Hematopoietic multipotent progenitor cell treated with erythropoietin and hydrocortisone succinate and interleukin-3 and kit ligand, for 17 days (in vitro differentiated cells): ENCODE measurements around the gene PDZD4.

Source experiments
- DNase-seq: peaks from one replicate; pipeline ENCODE4 v3.0.0-alpha.2; 2015; ENCODE audit warnings: low spot score

The PDZD4 gene

DNA sequence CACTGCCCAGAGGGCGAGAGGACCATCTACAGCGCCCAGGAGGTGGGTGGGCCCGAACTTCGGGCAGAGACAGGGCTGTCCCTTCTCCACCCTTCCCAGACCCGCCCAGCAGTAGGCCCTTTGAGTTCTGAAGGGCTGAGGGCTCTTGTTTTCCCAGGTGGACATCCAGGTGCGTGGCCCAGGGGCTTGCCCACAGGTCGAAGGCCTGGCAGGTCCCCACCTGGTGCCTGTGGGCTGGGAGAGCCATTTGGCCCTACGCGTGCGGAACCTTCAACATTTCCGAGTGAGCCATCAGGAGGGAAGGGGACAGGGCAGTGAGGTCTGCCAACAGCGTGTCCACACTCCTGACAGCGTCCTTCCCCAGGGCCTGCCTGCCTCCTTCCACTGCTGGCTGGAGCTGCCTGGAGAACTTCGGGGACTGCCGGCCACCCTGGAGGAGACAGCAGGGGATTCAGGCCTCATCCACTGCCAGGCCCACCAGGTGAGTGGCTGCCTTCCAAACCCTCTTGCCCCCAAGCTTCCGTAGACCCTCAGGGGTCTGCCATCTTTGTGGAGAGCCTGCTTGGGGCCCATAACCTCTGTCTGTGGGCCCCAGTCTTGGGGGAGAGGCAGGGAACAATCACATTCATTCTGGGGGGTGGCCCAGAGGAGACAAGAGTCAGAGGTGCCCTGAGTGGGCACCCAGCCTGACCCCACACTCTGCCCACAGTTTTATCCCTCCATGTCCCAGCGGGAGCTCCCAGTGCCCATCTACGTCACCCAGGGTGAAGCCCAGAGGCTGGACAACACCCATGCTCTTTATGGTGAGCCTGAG is 59.5 kb downstream of the PDZD4 start:
- no peak for DNase-seq

DNA sequence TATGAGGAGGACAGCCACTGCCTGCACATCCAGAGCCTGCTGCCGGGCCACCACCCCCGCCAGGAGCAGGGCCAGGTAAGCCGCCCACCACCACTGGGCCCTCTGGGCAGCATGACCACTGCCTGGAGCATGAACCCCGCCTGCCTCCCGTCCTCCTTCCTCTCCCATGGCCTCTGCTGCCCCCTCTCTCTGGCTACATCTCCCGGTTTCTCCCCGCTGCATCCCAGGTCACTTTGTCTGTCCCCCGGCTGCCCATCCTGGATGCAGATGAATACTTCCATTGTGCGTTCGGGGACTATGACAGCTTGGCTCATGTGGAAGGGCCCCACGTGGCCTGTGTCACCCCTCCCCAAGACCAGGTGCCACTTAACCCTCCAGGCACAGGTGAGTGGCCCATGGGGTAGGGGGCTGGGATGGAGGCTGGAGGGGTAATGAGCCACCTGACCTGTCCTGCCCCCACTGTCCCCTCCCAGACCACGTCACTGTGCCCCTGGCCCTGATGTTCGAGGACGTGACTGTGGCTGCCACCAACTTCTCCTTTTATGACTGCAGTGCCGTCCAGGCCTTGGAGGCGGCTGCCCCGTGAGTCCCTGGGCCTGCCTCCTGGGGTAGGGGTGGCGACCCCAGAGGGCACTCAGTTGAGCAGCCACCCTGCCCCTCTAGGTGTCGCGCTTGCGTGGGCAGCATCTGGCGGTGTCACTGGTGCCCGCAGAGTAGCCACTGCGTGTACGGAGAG is 60.3 kb downstream of the PDZD4 start:
- DNase-seq, result no peak

DNA sequence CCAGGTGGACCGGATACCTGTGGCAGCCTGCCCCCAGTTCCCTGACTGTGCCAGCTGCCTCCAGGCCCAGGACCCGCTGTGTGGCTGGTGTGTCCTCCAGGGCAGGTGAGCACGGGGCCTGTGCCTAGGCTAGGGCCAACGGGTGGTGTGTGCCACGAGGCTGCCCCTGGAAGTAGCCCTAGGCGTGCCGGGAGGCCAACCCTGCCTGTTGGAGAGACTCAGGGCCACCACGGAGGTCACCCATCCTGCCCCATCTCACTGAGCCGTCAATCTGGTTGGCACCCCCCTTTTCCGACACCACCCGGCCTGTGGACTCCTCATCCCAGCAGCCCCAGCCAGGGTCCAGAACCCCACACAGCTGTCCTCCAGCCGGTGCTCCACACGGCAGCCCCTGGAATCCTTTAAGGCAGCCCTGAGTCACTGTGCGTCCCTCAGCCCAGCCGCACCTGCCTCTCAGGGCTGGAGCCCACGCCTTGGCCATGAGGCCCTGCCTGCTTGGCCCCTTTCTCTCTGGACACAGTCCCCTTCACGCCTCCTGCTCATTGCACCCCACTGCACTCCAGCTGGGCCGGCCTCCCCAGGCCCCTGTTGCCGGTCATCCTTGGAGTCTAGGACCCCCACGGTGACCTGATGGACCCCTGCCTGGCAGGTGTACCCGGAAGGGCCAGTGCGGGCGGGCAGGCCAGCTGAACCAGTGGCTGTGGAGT is 61.0 kb downstream of the PDZD4 start:
- DNase-seq, result no peak

DNA sequence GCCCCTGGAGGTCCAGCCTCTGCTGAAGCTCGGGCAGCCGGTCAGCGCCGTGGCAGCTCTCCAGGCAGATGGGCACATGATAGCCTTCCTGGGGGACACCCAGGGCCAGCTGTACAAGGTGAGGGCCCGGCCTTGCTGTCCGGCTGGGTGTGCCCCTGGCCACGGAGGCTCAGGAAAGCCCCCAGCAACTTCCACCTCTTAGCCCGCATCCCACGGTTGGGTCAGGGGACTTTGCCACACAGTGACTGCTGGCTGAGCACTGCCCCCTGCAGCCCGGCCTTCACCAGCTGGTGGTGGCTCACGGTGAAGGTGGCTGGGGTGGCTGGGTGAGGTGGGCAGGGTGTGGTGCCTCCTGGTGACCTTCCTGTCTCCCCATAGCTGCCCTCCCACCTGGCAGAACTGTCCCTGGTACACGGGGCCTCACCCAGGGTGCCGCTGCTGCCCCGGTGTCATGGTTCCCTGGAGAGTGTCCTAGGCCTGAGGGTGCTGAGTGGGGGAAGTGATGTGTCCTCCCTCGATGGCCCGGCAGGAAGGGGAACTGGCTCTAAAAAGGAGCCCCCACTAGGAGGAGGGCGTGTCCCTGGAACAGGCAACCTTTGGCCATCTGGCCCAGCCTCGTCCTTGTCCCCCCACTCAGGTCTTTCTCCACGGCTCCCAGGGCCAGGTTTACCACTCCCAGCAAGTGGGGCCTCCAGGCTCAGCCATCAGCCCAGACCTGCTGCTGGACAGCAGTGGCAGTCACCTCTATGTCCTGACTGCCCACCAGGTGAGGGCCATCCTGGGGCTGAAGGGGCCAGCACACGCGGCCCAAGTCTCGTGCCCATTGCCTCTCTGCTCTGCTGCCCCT is 61.8 kb downstream of the PDZD4 start:
- no peak for DNase-seq

DNA sequence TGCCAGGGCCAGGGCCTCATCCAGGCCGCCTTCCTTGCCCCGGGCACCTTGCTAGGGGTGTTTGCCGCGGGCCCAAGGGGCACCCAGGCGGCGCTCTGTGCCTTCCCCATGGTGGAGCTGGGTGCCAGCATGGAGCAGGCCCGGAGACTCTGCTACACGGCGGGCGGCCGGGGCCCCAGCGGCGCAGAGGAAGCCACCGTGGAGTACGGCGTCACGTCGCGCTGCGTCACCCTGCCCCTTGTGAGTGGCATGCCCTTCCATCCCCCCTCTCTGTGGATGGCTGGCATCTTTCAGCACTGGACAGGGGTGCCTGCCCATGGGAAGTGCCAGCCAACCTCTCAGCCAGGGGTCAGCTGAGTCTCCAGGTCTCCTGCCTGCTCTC is 62.7 kb downstream of the PDZD4 start:
- no peak for DNase-seq

DNA sequence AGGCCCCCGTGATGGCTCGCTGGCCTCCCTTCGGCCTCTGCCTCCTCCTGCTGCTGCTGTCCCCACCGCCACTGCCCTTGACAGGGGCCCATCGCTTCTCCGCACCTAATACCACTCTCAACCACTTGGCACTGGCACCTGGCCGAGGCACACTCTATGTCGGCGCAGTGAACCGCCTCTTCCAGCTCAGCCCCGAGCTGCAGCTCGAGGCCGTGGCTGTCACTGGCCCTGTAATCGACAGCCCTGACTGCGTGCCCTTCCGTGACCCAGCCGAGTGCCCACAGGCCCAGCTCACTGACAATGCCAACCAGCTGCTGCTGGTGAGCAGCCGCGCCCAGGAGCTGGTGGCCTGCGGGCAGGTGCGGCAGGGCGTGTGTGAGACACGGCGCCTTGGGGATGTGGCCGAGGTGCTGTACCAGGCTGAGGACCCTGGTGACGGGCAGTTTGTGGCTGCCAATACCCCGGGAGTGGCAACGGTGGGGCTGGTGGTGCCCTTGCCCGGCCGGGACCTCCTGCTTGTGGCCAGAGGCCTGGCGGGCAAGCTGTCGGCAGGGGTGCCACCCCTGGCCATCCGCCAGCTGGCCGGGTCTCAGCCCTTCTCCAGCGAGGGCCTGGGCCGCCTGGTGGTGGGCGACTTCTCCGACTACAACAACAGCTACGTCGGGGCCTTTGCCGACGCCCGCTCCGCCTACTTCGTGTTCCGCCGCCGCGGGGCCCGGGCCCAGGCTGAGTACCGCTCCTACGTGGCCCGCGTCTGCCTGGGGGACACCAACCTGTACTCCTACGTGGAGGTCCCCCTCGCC is 63.3 kb downstream of the PDZD4 start:
- no peak for DNase-seq

DNA sequence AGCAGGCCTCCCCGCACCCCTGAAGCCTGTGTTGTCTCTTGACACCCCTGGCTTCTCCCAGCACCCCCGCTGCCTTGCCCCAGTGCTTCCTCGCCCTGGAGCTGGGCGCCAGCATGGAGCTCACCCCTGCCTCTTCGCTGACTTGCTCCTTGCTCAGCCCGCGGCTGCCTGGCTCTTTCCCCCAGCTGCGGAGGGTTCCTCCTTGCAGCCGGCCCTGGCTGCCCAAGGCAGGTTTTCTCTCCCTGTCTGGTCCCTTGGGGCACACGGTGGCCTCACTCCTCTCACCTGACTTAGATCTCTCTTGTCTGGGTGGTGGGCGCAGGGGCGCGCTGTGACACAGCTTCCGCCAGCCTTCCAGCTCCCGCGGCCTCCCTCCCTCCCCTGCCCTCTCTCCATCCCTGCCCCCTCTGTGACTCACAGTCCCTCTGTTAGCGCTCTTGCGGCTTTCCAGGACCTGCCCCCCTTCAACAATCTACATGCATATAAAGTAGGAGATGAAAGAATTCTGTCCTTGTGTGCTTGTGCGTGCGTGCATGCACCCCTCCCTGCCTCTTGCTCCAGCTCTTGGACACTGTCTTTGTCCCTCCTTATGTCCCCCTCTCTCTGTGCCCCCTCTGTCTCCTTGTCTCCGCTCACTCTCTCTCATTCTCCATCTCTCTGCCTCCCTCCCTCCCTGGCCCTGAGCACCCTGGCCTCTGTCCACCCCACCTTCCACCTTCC is 64.1 kb downstream of the PDZD4 start:
- DNase-seq, result no peak

DNA sequence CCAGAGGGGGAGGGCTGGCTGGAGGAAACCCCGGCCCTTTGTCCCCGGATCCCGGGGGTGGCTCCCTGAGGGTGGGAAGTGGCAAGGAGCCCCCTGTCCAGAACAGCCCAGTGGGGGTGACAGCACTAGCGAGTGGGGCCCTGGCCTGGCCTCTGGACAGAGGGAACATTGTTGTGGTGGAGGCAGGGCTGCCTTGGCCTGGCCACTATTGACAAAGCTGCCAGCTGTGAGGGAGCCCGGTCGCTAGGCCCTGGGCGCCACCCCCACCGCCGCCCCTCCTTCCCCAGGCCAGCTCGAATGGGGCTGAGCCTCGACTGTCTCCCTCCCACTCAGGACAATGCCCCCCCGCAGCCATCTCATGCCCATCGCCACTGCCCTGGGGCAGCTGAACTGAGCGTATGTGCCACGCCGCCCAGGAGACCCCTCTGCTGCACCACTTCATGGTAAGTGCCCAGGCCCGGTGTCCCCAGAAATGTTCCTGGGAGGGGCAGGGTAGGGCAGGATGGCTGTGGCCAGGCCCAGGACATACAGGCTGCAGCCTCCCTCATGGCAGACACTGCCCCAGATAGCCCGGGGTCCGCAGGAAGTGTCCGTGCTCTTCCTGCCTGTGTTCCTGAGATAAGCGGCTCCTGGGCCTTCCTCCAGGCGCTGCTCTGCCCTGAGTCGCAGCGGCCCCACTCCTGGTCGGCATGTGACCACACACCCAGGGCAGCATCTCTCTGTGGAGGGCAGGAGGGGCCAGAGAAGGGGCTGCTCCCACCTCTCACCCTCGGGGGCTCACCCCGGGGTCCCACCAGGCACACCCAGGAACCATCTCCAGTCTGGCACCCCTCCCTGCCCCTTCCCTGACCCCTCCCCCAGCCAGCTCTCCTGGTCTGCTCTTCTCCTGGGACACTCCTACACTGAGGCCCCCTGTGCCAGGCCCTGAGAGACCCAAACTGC is 64.9 kb downstream of the PDZD4 start:
- no peak for DNase-seq

DNA sequence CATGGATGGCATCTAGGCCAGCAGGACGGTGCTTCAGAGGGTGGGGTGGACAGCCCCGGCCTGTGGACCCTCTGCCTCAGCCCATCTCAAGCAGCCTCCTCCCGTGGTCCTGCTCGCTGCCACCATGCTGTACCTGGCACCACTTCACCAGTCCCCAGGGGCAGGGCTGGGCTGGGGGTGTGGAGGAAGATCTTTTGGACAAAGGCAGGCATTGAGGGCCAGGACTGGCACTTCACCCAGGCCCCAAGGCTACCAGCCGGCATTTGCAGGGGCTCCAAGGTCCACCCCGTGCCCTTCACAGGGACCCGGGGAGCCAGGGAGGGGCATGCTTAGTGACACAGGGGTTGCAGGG is 65.6 kb downstream of the PDZD4 start:
- no peak for DNase-seq

DNA sequence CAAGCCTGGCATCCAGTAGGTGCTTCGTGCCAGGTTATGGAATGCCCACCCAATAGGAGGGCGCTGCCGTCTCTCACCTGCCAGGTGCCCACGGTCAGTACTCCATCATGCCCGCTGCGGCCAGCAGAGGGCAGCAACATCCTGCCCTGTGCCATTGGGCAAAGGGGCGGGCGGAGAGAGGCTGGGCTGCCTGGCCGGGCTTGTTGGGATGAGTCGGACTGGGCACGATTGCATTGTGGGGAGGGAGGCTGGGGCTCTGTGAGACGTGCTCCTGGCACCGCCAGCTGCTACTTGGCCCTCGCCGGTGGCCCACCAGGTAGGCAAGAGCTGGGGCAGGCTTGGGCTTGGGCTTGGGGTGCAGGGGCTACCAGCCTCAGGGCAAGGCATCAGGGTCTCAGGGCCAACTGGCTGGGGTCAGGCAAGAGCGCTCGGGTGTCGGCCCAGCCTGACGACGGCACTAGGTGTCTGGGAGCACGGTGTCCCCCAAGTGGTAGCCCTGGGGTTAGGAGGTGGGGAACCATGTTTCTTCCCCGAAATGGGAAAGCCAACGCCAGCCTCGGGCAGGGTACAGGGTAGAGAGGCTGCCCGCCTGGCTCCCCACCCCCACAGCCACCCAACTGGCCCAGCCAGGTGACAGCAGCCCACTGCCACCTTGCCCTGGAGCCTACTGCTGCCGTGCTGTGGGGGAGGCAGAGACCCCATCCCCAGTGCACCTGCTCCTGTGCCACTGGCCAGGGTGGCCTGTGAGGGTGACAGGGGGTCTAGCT is 66.2 kb downstream of the PDZD4 start, which contains the start of gene PLXNB3:
Gene PLXNB3 (plus strand): TSS at position 261 of the 767 bp plus-strand sequence. CDS start 1,287 bp downstream, outside the sequence.
- DNase-seq, result peak; percentile 78

DNA sequence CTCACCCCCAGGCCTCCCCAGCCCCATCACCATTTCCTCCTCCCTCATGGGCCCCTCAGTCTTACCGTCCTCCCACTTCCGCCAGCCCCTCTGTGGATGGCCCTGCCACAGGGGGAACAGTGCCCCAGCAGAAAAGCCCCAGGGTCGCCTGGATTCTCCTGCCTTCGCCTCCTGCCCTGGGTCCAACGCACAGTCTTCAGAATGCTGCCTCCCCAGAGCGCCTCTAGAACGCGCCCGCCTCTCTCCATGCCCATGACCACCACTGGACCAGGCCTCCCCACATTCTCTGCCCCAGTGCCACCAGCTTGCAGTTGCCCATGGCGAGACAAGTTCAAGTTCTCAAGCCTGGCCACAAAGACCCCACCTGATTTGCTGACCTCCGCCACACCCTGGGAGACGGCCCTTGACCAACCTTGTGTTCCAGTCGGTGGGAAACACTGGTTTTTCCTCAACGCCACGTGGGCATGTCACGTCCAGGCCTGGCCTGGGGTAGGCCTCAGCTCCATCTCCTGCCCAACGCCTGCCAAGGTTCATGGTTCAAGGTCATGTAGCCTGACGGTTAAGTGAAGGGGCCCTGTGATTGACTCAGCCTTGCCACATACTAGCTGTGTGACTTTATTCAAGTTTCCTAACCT is 66.9 kb downstream of the PDZD4 start:
- no peak for DNase-seq

DNA sequence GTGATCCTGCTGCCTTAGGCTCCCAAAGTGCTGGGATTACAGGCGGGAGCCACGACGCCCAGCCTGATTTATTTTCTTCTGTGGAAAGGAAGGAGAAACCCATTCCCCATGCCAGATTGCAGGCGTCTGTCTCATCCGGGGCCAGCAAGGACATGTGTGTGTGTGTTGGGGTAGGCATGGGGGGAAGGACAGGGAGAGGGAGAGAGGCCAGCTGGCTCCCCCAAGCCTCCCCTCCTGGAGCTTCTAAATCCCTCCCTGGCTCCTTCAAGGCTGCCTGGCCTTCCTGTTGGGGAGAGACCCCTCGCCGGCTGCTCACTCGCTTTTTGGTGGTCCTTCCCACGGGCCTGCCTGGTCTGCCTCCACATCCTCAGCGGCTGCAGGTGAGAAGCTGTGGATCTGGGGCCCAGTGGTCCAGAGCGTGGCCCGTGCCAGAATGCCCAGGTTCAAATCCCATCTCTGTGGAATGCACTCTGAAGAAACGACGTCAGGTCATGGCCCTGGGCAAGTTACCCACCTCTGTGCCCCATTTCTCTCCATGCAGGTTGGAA is 67.6 kb downstream of the PDZD4 start:
- no peak for DNase-seq

DNA sequence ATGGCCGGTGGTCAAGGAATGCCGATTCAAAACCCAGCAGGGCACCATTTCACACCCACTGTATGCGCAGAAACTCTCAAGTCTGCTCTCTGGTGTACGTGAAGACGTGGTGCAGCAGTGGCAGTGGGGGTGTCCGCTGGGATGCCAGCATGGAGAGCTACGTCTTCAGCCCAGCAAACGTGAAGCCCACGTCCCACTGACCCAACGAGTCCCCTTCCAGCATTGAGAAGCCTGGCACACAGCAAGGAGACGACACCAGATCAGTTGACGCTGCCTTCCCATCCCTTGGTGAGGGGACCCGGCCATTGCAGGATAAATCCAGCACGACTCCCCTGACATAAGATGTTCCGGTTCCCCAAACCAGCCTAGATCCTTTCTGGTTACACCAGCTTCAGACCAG is 68.5 kb downstream of the PDZD4 start:
- no peak for DNase-seq

DNA sequence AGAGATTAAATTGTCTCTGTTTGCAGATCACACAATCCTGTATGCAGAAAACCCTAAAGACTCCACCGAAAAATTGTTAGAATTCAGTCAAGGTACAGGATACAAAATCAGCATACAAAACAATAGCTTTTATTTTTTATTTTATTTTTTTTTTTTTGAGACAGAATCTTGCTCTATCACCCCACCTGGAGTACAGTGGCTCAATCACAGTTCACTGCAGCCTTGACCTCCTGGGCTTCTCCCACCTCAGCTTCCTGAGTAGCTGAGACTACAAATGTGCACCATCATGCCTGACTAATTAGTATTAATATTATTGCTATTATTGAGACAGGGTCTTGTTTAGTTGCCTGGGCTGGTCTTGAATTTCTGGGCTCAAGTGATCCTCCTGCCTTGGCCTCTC is 75.2 kb downstream of the PDZD4 start:
- DNase-seq, result no peak
